GM23248 (cell line): ENCODE measurements around the gene MPZL3.

ENCODE experiments used
- EZH2 ChIP-seq: fragments of 200-600 bp; sonication (generic); IDR thresholded peaks from 2 replicates; pipeline ENCODE4 v1.6.1; 2018; ENCODE audit warnings: antibody characterized with exemption, mild to moderate bottlenecking; ENCODE audit not compliant: insufficient read depth, poor library complexity, severe bottlenecking
- EZH2phosphoT487 ChIP-seq: fragments of 200-600 bp; sonication (generic); IDR thresholded peaks from 2 replicates; pipeline ENCODE4 v1.6.1; 2018; ENCODE audit warnings: antibody characterized with exemption, moderate library complexity, mild to moderate bottlenecking, low read depth; ENCODE audit not compliant: insufficient read depth

DNA sequence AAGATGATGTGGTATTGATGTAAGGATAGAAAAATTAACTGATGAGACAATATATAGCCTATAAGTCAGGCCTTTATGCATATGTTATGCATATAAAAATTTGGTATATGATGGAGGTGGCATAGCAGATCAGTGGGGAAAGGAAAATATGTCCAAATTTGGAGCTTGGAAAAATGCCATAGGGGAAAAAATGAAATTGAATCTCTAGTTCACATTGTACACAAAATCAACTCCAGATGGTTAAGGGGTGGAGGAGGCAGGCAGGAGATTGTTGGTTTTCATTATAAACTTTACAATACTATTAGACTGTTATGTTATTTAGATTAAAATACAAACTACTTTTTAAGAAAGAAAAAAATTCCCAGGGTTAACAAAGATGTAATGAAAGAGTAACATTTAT is 37.2 kb upstream of the MPZL3 start:
- TF ChIP-seq EZH2 (no peak), EZH2phosphoT487 (no peak)
